MM.1S (cell line): ENCODE data around the gene MYH7B.

Source experiments
- DNase-seq: peaks from one replicate; pipeline ENCODE4 v3.0.0-alpha.2; 2015
- H2AFZ ChIP-seq: fragments of 300-600 bp; sonication (generic); 2 replicates; pipeline ENCODE4 v1.6.0; 2016; ENCODE audit warnings: antibody characterized with exemption, low read length
- H3F3A ChIP-seq: fragments of 300-600 bp; sonication (generic); 2 replicates; pipeline ENCODE4 v1.6.1; 2016; ENCODE audit warnings: mild to moderate bottlenecking, antibody characterized with exemption, low read length, moderate library complexity, mixed read lengths; ENCODE audit not compliant: insufficient read depth
- H3K27ac ChIP-seq: fragments of 300-600 bp; sonication (generic); 2 replicates; pipeline ENCODE4 v1.5.1; 2016; ENCODE audit warnings: mild to moderate bottlenecking, low read length
- H3K27me3 ChIP-seq: fragments of 300-600 bp; sonication (generic); replicated peaks from 2 replicates; pipeline ENCODE4 v1.6.0; 2016; ENCODE audit warnings: low read length; ENCODE audit not compliant: insufficient read depth
- H3K36me3 ChIP-seq: fragments of 300-600 bp; sonication (generic); replicated peaks from 2 replicates; pipeline ENCODE4 v1.6.1; 2016; ENCODE audit warnings: mild to moderate bottlenecking, low read length, mixed read lengths; ENCODE audit not compliant: insufficient read depth
- H3K4me1 ChIP-seq: fragments of 300-600 bp; sonication (generic); 2 replicates; pipeline ENCODE4 v1.6.1; 2016; ENCODE audit warnings: low read length, mixed read lengths
- H3K4me2 ChIP-seq: fragments of 300-600 bp; sonication (generic); 2 replicates; pipeline ENCODE4 v1.6.0; 2016; ENCODE audit warnings: low read depth, low read length
- H3K4me3 ChIP-seq: fragments of 300-600 bp; sonication (generic); 2 replicates; pipeline ENCODE4 v1.5.1; 2016; ENCODE audit warnings: low read length, mixed read lengths
- H3K79me2 ChIP-seq: fragments of 300-600 bp; sonication (generic); 2 replicates; pipeline ENCODE4 v1.6.1; 2016; ENCODE audit warnings: mixed run types, low read length, mixed read lengths
- H3K9ac ChIP-seq: fragments of 300-600 bp; sonication (generic); 2 replicates; pipeline ENCODE4 v1.6.1; 2016; ENCODE audit warnings: low read length, mixed read lengths
- H3K9me2 ChIP-seq: fragments of 300-600 bp; sonication (generic); replicated peaks from 2 replicates; pipeline ENCODE4 v1.6.1; 2016; ENCODE audit warnings: mild to moderate bottlenecking, low read length, mixed read lengths; ENCODE audit not compliant: insufficient read depth
- H3K9me3 ChIP-seq: fragments of 300-600 bp; sonication (generic); replicated peaks from 2 replicates; pipeline ENCODE4 v1.6.1; 2016; ENCODE audit warnings: mild to moderate bottlenecking, low read length, mixed read lengths; ENCODE audit not compliant: insufficient read depth
- H4K20me1 ChIP-seq: fragments of 300-600 bp; sonication (generic); 2 replicates; pipeline ENCODE4 v1.6.1; 2016; ENCODE audit warnings: mild to moderate bottlenecking, low read length, moderate library complexity, mixed read lengths; ENCODE audit not compliant: insufficient read depth
- EZH2 ChIP-seq: fragments of 300-600 bp; sonication (generic); optimal IDR thresholded peaks from 2 replicates; pipeline ENCODE3; 2017; ENCODE audit warnings: low read depth, mild to moderate bottlenecking, antibody characterized with exemption, low read length, mixed read lengths
- EZH2phosphoT487 ChIP-seq: fragments of 300-600 bp; sonication (generic); IDR thresholded peaks from 2 replicates; pipeline ENCODE4 v1.6.1; 2018; ENCODE audit warnings: antibody characterized with exemption, low read length
- TF ChIP-seq, protein P1 (sequence below): fragments of 300-600 bp; sonication (generic); IDR thresholded peaks from 2 replicates; pipeline ENCODE4 v1.5.1; 2016; ENCODE audit warnings: antibody characterized with exemption, low read length, mixed read lengths

The MYH7B gene

GRCh38 chr20:34977365-34978091, 21.9 kb downstream of the MYH7B start:
- Histone ChIP-seq H3K9ac (no peak overlapping the region), H4K20me1 (no peaks in the 10 kb centered on the region), H3K4me3 (no peak overlapping the region), H3K36me3 (no peaks in the 10 kb centered on the region), H3K79me2 (no peaks in the 10 kb centered on the region), H3F3A (no peaks in the 10 kb centered on the region), H2AFZ (no peak overlapping the region), H3K4me1 (no peaks in the 10 kb centered on the region), H3K4me2 (no peak overlapping the region), H3K9me3 (no peaks in the 10 kb centered on the region), H3K27me3 (no peaks in the 10 kb centered on the region; the same call in 1 of the 2 replicates), H3K27ac (no peak overlapping the region), H3K9me2 (no peaks in the 10 kb centered on the region)
- no peak for DNase-seq
- TF ChIP-seq, protein P1, sequence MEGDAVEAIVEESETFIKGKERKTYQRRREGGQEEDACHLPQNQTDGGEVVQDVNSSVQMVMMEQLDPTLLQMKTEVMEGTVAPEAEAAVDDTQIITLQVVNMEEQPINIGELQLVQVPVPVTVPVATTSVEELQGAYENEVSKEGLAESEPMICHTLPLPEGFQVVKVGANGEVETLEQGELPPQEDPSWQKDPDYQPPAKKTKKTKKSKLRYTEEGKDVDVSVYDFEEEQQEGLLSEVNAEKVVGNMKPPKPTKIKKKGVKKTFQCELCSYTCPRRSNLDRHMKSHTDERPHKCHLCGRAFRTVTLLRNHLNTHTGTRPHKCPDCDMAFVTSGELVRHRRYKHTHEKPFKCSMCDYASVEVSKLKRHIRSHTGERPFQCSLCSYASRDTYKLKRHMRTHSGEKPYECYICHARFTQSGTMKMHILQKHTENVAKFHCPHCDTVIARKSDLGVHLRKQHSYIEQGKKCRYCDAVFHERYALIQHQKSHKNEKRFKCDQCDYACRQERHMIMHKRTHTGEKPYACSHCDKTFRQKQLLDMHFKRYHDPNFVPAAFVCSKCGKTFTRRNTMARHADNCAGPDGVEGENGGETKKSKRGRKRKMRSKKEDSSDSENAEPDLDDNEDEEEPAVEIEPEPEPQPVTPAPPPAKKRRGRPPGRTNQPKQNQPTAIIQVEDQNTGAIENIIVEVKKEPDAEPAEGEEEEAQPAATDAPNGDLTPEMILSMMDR = no peak
- TF ChIP-seq EZH2phosphoT487 (no peak), EZH2 (no peak)

GRCh38 chr20:34978092-34978744, 22.6 kb downstream of the MYH7B start:
- no peaks in the 10 kb centered on the region for H4K20me1 ChIP-seq
- H3K27ac ChIP-seq = no peak overlapping the region
- no peaks in the 10 kb centered on the region for H3K4me1 ChIP-seq
- H3K27me3 ChIP-seq = no peaks in the 10 kb centered on the region; the same call in 1 of the 2 replicates
- no peak overlapping the region for H3K4me3 ChIP-seq
- H2AFZ ChIP-seq = no peak overlapping the region
- no peaks in the 10 kb centered on the region for H3K9me3 ChIP-seq
- no peaks in the 10 kb centered on the region for H3F3A ChIP-seq
- no peak overlapping the region for H3K9ac ChIP-seq
- DNase-seq = no peak
- H3K9me2 ChIP-seq = no peaks in the 10 kb centered on the region
- no peaks in the 10 kb centered on the region for H3K79me2 ChIP-seq
- no peak overlapping the region for H3K4me2 ChIP-seq
- TF ChIP-seq EZH2 = no peak
- no peak for TF ChIP-seq EZH2phosphoT487
- TF ChIP-seq, protein P1 = no peak
- no peaks in the 10 kb centered on the region for H3K36me3 ChIP-seq

GRCh38 chr20:34979366-34980153, 23.9 kb downstream of the MYH7B start:
- Histone ChIP-seq H3F3A (no peaks in the 10 kb centered on the region), H3K27me3 (no peaks in the 10 kb centered on the region; the same call in 1 of the 2 replicates), H3K9me3 (no peaks in the 10 kb centered on the region), H3K9ac (no peak overlapping the region), H4K20me1 (no peaks in the 10 kb centered on the region), H2AFZ (no peak overlapping the region), H3K79me2 (no peaks in the 10 kb centered on the region), H3K36me3 (no peaks in the 10 kb centered on the region), H3K4me1 (no peaks in the 10 kb centered on the region), H3K4me3 (no peak overlapping the region), H3K27ac (no peak overlapping the region), H3K9me2 (no peaks in the 10 kb centered on the region), H3K4me2 (no peak overlapping the region)
- TF ChIP-seq EZH2phosphoT487 (no peak), EZH2 (no peak)
- TF ChIP-seq, protein P1 = no peak
- DNase-seq = no peak
